Esophagus (tissue), 2 donors: ENCODE data around the gene ZG16. TPM values are rescaled to one million over a fixed set of nuclear protein-coding genes. Genes with fewer than 3 reads are reported as not detected.
"Not testable (repeated sequence)": the region's sequence is repeated elsewhere in the genome, so short reads cannot be mapped to it uniquely, and the experiment has no call there.

Experiments used
- H3K27ac ChIP-seq, 2 donors: one replicate each; pipeline ENCODE4 v1.5.1; 2013; ENCODE audit warnings: low read depth in 2 of 2, mild to moderate bottlenecking in 2 of 2, inconsistent platforms in 1 of 2, low read length in 1 of 2, moderate library complexity in 1 of 2
- H3K27me3 ChIP-seq, 2 donors: one replicate each; pipeline ENCODE4 v1.6.1; 2013; ENCODE audit warnings: low read length in 2 of 2, control low read depth in 1 of 2, mild to moderate bottlenecking in 1 of 2; ENCODE audit not compliant: insufficient read depth in 2 of 2, control insufficient read depth in 1 of 2
- H3K36me3 ChIP-seq, 2 donors: one replicate each; pipeline ENCODE4 v1.6.1; 2013; ENCODE audit warnings: low read length in 1 of 2; ENCODE audit not compliant: control insufficient read depth in 2 of 2, insufficient read depth in 2 of 2
- H3K4me1 ChIP-seq, 2 donors: one replicate each; pipeline ENCODE4 v1.6.1; 2013; ENCODE audit warnings: low read length in 1 of 2; ENCODE audit not compliant: control insufficient read depth in 2 of 2, insufficient read depth in 2 of 2
- H3K4me3 ChIP-seq, 2 donors: one replicate each; pipeline ENCODE4 v1.5.1; 2013; ENCODE audit warnings: low read length in 2 of 2, mild to moderate bottlenecking in 2 of 2, low read depth in 1 of 2, moderate library complexity in 1 of 2
- H3K9me3 ChIP-seq, 2 donors: one replicate each; pipeline ENCODE4 v1.6.1; 2013; ENCODE audit warnings: mild to moderate bottlenecking in 2 of 2, low read depth in 1 of 2, low read length in 1 of 2, moderate library complexity in 1 of 2; ENCODE audit not compliant: control insufficient read depth in 2 of 2, insufficient read depth in 1 of 2
- WGBS, 2 donors: extraction: QIAGEN DNeasy Blood & Tissue Kit; methylation state at CpG; one replicate each; pipeline ENCODE4 v1.1.7; 2013; 5-methylcytosine and 5-hydroxymethylcytosine counted together
- polyA plus RNA-seq, 2 donors: library from polyadenylated mRNA; stranded (reverse); fragments of 200-250 nt; gene quantifications; one replicate each; pipeline ENCODE4 v1.2.3, GENCODE V29; 2013
- donor health status: healthy with polysubstance abuse.
- donor health status: Bipolar disorder and iron deficiency.

ZG16 gene
- polyA plus RNA-seq, 2 donors: 0.02 TPM; not detected in 1

- Histone ChIP-seq H3K36me3 (no peaks in the 10 kb centered on the region), H3K27ac (no peak overlapping the region), H3K27me3 (no peaks in the 10 kb centered on the region), H3K4me3 (no peak overlapping the region), H3K9me3 (no peaks in the 10 kb centered on the region), H3K4me1 (no peaks in the 10 kb centered on the region)
- WGBS, 2 donors: 80 to 82% methylated on average over 6 of the region's 6 CpGs
Measured at GRCh38 chr16:29763326-29763725, 14.7 kb upstream of the ZG16 start.

- no peaks in the 10 kb centered on the region for H3K27me3 ChIP-seq
- WGBS, 2 donors: 51 to 55% methylated on average over 15 of the region's 15 CpGs
- no peaks in the 10 kb centered on the region for H3K36me3 ChIP-seq
- no peak overlapping the region for H3K4me3 ChIP-seq
- H3K27ac ChIP-seq: no peak overlapping the region
- no peaks in the 10 kb centered on the region for H3K9me3 ChIP-seq
- no peaks in the 10 kb centered on the region for H3K4me1 ChIP-seq
Measured at GRCh38 chr16:29765167-29766032, 12.7 kb upstream of the ZG16 start.

GRCh38 chr16:29766571-29766970, 11.5 kb upstream of the ZG16 start:
- H3K27me3 ChIP-seq: no peaks in the 10 kb centered on the region
- H3K4me1 ChIP-seq: no peaks in the 10 kb centered on the region
- no peak overlapping the region for H3K4me3 ChIP-seq
- WGBS, 2 donors: 85 to 95% methylated on average over 3 of the region's 3 CpGs
- no peak overlapping the region for H3K27ac ChIP-seq
- H3K9me3 ChIP-seq: no peaks in the 10 kb centered on the region
- H3K36me3 ChIP-seq: no peaks in the 10 kb centered on the region

DNA sequence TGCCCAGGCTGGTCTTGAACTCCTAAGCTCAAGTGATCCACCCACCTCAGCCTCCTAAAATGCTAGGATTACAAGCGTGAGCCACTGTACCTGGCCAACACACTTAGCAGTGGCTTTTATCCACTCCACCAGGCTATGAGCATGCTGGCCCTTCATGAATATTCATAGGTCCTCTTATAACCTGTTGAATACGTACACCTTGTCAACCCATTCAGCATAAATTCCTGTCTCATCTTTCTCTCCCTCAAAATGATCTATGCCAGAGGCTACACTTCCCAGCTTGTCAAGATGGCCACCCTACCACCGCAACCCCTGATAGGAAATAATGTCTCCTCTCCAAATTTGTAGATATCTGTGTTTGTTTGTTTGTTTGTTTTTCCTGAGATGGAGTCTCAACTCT, 11.0 kb upstream of the ZG16 start:
- Histone ChIP-seq H3K4me1 (no peaks in the 10 kb centered on the region), H3K4me3 (no peak overlapping the region), H3K36me3 (no peaks in the 10 kb centered on the region), H3K9me3 (no peaks in the 10 kb centered on the region), H3K27ac (no peak overlapping the region), H3K27me3 (no peaks in the 10 kb centered on the region)
- 88 to 94% methylated on average over 3 of the region's 3 CpGs for WGBS, 2 donors

DNA sequence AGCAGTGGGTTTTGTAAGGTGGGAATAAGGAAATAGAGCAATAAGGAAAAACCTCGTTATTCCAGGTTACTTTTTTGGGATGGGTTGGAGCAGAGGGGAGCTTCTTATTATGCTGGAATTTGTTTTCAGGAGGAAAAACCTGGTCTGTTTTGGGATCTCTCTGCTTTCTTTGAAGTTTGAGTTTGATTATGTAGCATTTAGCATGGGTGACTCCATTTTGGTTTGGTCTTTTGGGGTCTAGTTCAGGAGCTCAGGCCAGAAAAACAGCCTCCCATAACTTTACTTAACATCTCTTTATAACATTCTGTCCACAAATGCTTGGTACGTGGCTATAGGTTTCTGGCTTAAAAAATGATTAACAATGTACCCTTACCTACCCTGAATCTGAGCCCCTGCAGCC, 8.5 kb upstream of the ZG16 start:
- H3K4me3 ChIP-seq: no peak overlapping the region
- no peaks in the 10 kb centered on the region for H3K27me3 ChIP-seq
- 88 to 89% methylated on average over 2 of the region's 2 CpGs for WGBS, 2 donors
- H3K4me1 ChIP-seq: no peaks in the 10 kb centered on the region
- no peak overlapping the region for H3K27ac ChIP-seq
- H3K9me3 ChIP-seq: no peaks in the 10 kb centered on the region
- no peaks in the 10 kb centered on the region for H3K36me3 ChIP-seq

GRCh38 chr16:29770250-29770929, 7.7 kb upstream of the ZG16 start:
- Histone ChIP-seq H3K36me3 (no peaks in the 10 kb centered on the region), H3K9me3 (no peaks in the 10 kb centered on the region), H3K4me3 (no peak overlapping the region), H3K27ac (no peak overlapping the region), H3K27me3 (no peaks in the 10 kb centered on the region), H3K4me1 (no peaks in the 10 kb centered on the region)
- WGBS, 2 donors: 78 to 80% methylated on average over 7 of the region's 7 CpGs

DNA sequence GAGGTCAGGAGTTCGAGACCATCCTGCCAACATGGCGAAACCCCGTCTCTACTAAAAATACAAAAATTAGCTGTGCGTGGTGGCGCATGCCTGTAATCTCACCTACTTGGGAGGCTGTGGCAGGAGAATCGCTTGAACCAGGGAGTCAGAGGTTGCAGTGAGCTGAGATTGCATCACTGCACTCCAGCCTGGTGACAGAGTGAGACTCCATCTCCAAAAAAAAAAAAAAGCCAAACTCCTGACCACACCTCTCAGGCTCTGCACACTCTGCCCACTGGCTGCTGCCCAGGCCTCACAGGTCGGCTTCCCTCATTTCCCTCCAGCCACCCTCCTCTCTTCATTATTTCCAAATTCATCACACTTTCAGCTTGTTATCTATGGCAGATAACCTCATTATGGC, 5.7 kb upstream of the ZG16 start:
- H3K27me3 ChIP-seq, H3K4me3 ChIP-seq, H3K27ac ChIP-seq, H3K36me3 ChIP-seq, H3K9me3 ChIP-seq, H3K4me1 ChIP-seq: not testable (repeated sequence)
- WGBS, 2 donors: 84 to 85% methylated on average over 7 of the region's 7 CpGs

DNA sequence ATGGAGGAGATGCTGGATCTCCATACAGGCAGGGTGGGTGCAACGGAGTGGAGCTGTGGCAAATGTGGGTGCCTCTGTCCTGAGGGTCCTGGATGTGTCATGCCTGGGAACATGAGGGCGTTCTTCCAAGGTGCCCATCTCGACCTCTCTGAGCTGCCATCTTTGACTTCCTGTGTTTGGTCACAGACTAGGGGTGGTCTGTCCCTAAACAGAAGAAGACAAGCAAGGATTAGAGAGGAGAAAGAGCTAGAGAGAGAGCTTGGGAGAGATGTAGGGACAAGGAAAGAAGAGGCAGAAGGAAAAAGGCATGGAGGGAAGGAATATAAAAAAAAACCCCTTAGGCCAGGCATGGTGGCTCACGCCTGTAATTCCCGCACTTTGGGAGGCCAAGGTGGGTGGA, 3.3 kb upstream of the ZG16 start:
- no peaks in the 10 kb centered on the region for H3K27me3 ChIP-seq
- no peaks in the 10 kb centered on the region for H3K9me3 ChIP-seq
- no peak overlapping the region for H3K27ac ChIP-seq
- no peaks in the 10 kb centered on the region for H3K36me3 ChIP-seq
- WGBS, 2 donors: 90 to 91% methylated on average over 5 of the region's 5 CpGs
- H3K4me3 ChIP-seq: no peak overlapping the region
- no peaks in the 10 kb centered on the region for H3K4me1 ChIP-seq

DNA sequence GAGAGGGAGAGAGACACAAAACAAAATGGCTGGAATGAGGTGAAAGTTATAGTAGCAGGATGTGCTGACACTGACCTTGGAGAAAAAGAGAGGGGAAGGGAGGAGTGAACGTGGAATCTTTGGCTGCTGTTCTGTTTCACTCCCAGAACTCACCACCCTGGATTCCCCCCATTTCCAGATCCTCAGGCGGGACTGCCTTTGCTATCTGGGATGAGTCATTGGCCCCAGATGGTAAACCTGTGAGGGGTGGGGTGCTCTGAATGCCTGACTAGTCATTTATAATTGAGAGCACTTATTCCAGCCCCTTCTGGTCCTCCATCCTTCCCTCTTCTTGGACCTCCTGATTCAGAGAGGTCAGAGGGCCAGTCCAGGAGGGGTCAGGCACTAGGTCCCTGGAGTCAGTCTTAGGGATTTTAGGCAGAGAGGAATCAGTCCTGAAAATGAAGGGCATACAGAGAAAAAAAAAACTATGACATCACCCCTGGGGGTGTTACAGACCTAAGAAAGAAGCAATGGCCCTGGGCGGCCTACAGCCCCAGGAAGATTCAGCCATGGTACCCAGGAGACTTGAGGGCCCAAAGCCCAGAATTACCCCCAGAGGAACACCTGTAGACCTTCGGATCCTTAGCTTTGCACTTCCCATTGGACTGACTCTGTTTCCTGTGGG, 2.2 kb upstream of the ZG16 start:
- H3K9me3 ChIP-seq: no peaks in the 10 kb centered on the region
- H3K4me1 ChIP-seq: no peaks in the 10 kb centered on the region
- H3K36me3 ChIP-seq: no peaks in the 10 kb centered on the region
- H3K4me3 ChIP-seq: no peak overlapping the region
- WGBS, 2 donors: 61 to 74% methylated on average over 4 of the region's 4 CpGs
- H3K27me3 ChIP-seq: no peaks in the 10 kb centered on the region
- H3K27ac ChIP-seq: no peak overlapping the region
